Measurements from ENCODE around the gene TNIP1. TPM values are rescaled to one million over a fixed set of nuclear protein-coding genes. Genes with fewer than 3 reads are reported as not detected.
A peak's percentile ranks its signal among the peaks of the same experiment; 100 is the strongest.

TNIP1 gene
- total RNA-seq, 1 donor from 2014 or later = 37.1 TPM

- no peak overlapping the region for H3K27ac Mint-ChIP-seq (ENCODE audit: unreplicated experiment)
These were observed 61.5 kb downstream of the TNIP1 start for GRCh38 chr5:151019331-151019730.

GRCh38 chr5:151018846-151019245, 62.0 kb downstream of the TNIP1 start:
- no peak for DNase-seq (ENCODE audit: low read depth, low spot score)
- Mint-ChIP-seq H3K36me3 (ENCODE audit: low read depth) (no peaks in the 10 kb centered on the region), H3K4me1 (peaks cover 10% of the 10 kb centered on the region), H3K4me3 (no peak overlapping the region), H3K9me3 (no peaks in the 10 kb centered on the region), H3K27me3 (ENCODE audit: low read depth) (peaks cover 11% of the 10 kb centered on the region), H3K27ac (ENCODE audit: unreplicated experiment) (no peak overlapping the region)
- TF ChIP-seq CTCF (conservative IDR thresholded peaks at IDR 0.05) = no peak

More at GRCh38 chr5:151019331-151019730, 61.5 kb downstream of the TNIP1 start:
- peaks cover 10% of the 10 kb centered on the region for H3K4me1 Mint-ChIP-seq
- peaks cover 11% of the 10 kb centered on the region for H3K27me3 Mint-ChIP-seq (ENCODE audit: low read depth)
- H3K4me3 Mint-ChIP-seq = peak overlapping the region; percentile 41
- H3K36me3 Mint-ChIP-seq (ENCODE audit: low read depth) = no peaks in the 10 kb centered on the region
- TF ChIP-seq CTCF (conservative IDR thresholded peaks at IDR 0.05) = no peak
- no peak for DNase-seq (ENCODE audit: low read depth, low spot score)
- no peaks in the 10 kb centered on the region for H3K9me3 Mint-ChIP-seq

DNA sequence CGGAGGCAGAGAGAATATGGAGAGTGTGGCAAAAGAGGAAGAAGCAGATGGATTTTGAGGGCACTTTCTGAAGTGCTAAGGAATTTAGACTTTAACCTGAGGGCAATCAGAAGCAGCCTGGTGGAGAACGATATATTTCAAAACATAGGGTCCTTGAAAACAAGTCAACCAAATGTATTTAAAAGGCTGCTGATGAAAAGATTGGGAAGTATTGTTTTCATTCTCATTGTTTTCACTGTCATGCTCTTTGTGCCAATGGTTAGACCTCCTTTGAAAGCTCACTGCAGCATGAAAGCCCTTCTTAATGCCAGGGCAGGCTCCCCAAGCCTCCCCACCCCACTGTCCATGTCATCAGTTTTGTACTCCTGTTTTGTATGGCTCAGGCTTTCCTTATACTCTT, 62.9 kb downstream of the TNIP1 start:
- TF ChIP-seq CTCF (conservative IDR thresholded peaks at IDR 0.05) = no peak

GRCh38 chr5:151016700-151017099, 64.1 kb downstream of the TNIP1 start:
- peaks cover 10% of the 10 kb centered on the region for H3K27me3 Mint-ChIP-seq (ENCODE audit: low read depth)
- H3K36me3 Mint-ChIP-seq (ENCODE audit: low read depth) = no peaks in the 10 kb centered on the region
- no peak overlapping the region for H3K4me3 Mint-ChIP-seq
- no peak overlapping the region for H3K27ac Mint-ChIP-seq (ENCODE audit: unreplicated experiment)
- H3K9me3 Mint-ChIP-seq = no peaks in the 10 kb centered on the region
- peaks cover 10% of the 10 kb centered on the region for H3K4me1 Mint-ChIP-seq
- no peak for DNase-seq (ENCODE audit: low read depth, low spot score)
- no peak for TF ChIP-seq CTCF (conservative IDR thresholded peaks at IDR 0.05)

More for the DNA sequence above, 62.9 kb downstream of the TNIP1 start:
- H3K27me3 Mint-ChIP-seq (ENCODE audit: low read depth) = peaks cover 11% of the 10 kb centered on the region
- no peak for DNase-seq (ENCODE audit: low read depth, low spot score)
- H3K27ac Mint-ChIP-seq (ENCODE audit: unreplicated experiment) = no peak overlapping the region
- no peak overlapping the region for H3K4me3 Mint-ChIP-seq
- H3K36me3 Mint-ChIP-seq (ENCODE audit: low read depth) = no peaks in the 10 kb centered on the region
- H3K9me3 Mint-ChIP-seq = no peaks in the 10 kb centered on the region
- H3K4me1 Mint-ChIP-seq = peaks cover 10% of the 10 kb centered on the region

DNA sequence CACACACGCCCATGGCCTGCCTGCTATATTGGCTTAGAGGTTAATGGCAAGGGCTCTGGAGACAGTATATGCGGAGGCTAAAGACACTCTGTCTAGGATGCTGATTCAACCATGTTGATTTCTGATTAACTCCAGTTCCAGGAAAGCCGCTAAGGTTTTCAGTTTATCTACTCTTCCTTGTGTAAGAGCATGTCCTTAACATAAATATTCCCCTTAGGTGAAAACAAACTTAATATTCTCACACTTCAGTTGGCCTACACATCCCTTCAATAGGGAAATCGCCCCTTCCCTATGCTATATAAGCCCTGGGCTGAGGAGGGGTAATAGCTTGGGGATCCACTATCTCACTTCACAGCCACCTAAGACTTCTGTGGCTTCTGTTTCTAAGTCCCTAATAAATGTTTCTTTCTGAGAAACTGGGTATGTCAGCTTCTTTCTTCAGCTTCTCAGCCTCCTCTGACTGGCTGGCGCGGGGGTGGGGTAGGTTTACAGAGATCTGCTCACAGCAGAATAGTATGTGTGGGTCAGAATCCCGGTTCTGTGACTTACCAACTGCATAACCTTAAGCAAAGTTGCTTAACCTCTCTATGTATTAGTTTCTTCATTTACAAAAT, 64.8 kb downstream of the TNIP1 start:
- no peak for TF ChIP-seq CTCF (conservative IDR thresholded peaks at IDR 0.05)
- no peak for DNase-seq (ENCODE audit: low read depth, low spot score)
- no peaks in the 10 kb centered on the region for H3K36me3 Mint-ChIP-seq (ENCODE audit: low read depth)
- H3K4me3 Mint-ChIP-seq = no peak overlapping the region
- peaks cover 9% of the 10 kb centered on the region for H3K4me1 Mint-ChIP-seq
- no peak overlapping the region for H3K27ac Mint-ChIP-seq (ENCODE audit: unreplicated experiment)
- no peaks in the 10 kb centered on the region for H3K9me3 Mint-ChIP-seq
- H3K27me3 Mint-ChIP-seq (ENCODE audit: low read depth) = peaks cover 6% of the 10 kb centered on the region

Data from neural crest cell (in vitro differentiated cells).